Neutrophil (primary cell): Measurements from ENCODE around the gene ITPR2.
"Not testable (repeated sequence)": the region's sequence is repeated elsewhere in the genome, so short reads cannot be mapped to it uniquely, and the experiment has no call there.

Experiments used
- H3K27ac ChIP-seq: fragments of 200-600 bp; sonication (generic); 2 replicates; pipeline ENCODE4 v1.5.1; 2016; ENCODE audit warnings: mild to moderate bottlenecking, moderate library complexity
- H3K27me3 ChIP-seq: fragments of 200-600 bp; sonication (generic); 2 replicates; pipeline ENCODE4 v1.6.0; 2016; ENCODE audit warnings: mild to moderate bottlenecking
- H3K36me3 ChIP-seq: fragments of 200-600 bp; sonication (generic); 2 replicates; pipeline ENCODE4 v1.5.1; 2017
- H3K4me1 ChIP-seq, 2 experiments: fragments of 200-600 bp in 1 of 2; sonication (generic) in 1 of 2; 1 replicate in 1 of 2; 2 replicates in 1 of 2; pipeline versions ENCODE4 v1.5.1 to v1.6.1; 2013 to 2016; ENCODE audit warnings: low read depth in 1 of 2, low read length in 1 of 2, mild to moderate bottlenecking in 1 of 2, moderate library complexity in 1 of 2; ENCODE audit not compliant: control insufficient read depth in 1 of 2, insufficient read depth in 1 of 2
- H3K4me3 ChIP-seq, 2 experiments: fragments of 200-600 bp in 1 of 2; sonication (generic) in 1 of 2; 1 replicate in 1 of 2; 2 replicates in 1 of 2; pipeline ENCODE4 v1.5.1; 2013 to 2016; ENCODE audit warnings: low read depth in 1 of 2, low read length in 1 of 2, mild to moderate bottlenecking in 1 of 2, moderate library complexity in 1 of 2
- H3K9me3 ChIP-seq: fragments of 200-600 bp; sonication (generic); 2 replicates; pipeline ENCODE4 v1.5.1; 2016
- TF ChIP-seq, protein P1 (sequence below): fragments of 200-600 bp; sonication (generic); IDR thresholded peaks from 2 replicates; pipeline ENCODE4 v1.5.1; 2016; ENCODE audit warnings: antibody characterized with exemption

The ITPR2 gene

DNA sequence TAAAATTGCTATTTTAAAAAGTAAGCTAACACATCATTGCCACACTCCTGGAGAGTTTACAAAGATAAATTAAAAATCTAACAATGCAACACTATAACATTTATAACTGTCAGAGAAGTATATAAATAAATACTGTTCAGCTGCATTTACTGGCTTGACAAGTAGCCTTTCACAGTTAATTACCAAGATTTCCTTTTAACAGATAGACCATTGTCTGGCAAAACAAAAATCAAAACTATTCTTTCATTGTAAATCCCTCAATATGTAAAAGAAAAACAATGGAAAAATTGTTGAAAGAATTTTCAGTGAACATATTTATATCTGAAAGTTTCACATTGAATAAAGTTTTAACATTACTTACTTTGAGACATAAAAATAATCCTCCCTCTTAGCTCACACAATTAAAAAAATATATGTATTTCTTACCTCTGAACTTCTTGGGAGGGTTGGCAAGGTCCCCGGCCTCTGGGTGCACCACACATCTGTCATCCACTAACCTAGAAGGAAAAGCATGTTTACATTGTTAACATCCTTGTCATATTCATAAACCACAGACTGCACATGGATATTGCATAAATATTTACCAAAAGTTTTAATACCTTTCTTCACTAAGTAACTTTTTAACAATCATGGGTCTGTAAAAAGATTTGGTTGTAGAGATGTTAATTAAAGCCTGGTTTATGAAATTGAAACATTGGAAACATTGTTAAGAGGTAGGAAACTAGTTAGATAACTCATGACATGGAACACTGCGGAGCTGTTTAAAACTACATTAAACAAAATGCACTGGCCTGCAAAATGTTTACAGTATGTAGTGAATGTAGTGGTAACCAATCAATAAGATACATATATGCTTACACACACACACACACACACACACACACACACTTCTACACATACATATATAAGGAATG lies 43.0 kb downstream of the ITPR2 start:
- Histone ChIP-seq H3K4me3 (no peak overlapping the region), H3K4me1 (peaks cover 10 to 11% of the 10 kb centered on the region in 2 experiments), H3K36me3 (no peaks in the 10 kb centered on the region), H3K9me3 (no peaks in the 10 kb centered on the region), H3K27ac (no peak overlapping the region), H3K27me3 (no peaks in the 10 kb centered on the region)
- TF ChIP-seq, protein P1, sequence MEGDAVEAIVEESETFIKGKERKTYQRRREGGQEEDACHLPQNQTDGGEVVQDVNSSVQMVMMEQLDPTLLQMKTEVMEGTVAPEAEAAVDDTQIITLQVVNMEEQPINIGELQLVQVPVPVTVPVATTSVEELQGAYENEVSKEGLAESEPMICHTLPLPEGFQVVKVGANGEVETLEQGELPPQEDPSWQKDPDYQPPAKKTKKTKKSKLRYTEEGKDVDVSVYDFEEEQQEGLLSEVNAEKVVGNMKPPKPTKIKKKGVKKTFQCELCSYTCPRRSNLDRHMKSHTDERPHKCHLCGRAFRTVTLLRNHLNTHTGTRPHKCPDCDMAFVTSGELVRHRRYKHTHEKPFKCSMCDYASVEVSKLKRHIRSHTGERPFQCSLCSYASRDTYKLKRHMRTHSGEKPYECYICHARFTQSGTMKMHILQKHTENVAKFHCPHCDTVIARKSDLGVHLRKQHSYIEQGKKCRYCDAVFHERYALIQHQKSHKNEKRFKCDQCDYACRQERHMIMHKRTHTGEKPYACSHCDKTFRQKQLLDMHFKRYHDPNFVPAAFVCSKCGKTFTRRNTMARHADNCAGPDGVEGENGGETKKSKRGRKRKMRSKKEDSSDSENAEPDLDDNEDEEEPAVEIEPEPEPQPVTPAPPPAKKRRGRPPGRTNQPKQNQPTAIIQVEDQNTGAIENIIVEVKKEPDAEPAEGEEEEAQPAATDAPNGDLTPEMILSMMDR, result no peak

DNA sequence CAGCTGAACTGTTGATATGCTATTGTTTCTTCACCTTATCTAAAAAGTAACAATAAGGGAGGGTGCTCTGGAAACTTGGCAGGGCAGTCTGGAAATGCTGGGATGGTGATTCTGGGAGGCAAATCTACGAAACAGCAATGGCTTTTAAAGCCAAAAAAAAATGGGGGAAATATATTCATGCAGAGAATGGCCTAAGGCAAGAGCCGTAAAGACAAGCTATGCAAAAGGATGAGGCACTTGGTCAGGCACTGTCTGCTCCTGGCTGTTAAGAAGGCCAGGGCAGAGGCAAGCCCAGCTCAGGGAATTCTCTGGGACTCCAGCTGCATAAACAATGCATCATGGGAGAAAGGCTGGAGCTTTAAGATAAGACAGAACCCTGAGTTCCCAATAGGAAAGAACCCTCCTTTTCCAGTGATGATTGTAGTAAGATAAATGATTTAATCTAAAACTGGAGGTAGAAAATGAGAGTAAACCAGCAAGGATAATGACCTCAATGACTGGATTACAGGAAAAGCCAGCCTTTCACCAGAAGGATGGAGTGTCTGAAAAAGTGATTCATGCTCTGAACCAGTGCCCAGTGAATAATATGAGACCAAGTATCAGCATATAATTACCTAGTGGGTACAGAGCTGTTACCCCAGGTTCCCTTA lies 46.0 kb downstream of the ITPR2 start:
- Histone ChIP-seq H3K4me3 (no peak overlapping the region), H3K27ac (no peak overlapping the region), H3K36me3 (no peaks in the 10 kb centered on the region), H3K4me1 (peaks cover 10 to 11% of the 10 kb centered on the region in 2 experiments), H3K27me3 (no peaks in the 10 kb centered on the region), H3K9me3 (no peaks in the 10 kb centered on the region)
- TF ChIP-seq, protein P1, result no peak

DNA sequence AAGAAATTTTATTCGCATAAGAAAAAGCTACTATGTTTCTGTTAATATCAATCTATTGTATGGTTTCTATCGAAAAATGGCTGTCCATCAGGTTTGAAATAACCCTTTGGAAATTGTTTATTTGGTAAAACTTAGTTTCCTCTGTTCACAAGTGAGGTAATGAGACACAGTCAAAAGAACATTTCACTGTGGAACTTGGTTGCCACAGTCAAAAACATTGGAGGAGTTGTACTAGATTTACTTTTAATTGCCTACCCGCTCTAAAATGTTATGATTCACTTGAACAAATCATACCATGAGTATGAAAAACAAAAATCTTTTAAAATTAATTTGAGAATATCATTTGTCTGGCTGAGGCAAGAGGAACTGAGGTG lies 46.5 kb downstream of the ITPR2 start:
- Histone ChIP-seq H3K36me3 (no peaks in the 10 kb centered on the region), H3K27me3 (no peaks in the 10 kb centered on the region), H3K9me3 (no peaks in the 10 kb centered on the region), H3K4me3 (no peak overlapping the region), H3K27ac (no peak overlapping the region), H3K4me1 (peaks cover 6 to 8% of the 10 kb centered on the region in 2 experiments)
- TF ChIP-seq, protein P1, result no peak

DNA sequence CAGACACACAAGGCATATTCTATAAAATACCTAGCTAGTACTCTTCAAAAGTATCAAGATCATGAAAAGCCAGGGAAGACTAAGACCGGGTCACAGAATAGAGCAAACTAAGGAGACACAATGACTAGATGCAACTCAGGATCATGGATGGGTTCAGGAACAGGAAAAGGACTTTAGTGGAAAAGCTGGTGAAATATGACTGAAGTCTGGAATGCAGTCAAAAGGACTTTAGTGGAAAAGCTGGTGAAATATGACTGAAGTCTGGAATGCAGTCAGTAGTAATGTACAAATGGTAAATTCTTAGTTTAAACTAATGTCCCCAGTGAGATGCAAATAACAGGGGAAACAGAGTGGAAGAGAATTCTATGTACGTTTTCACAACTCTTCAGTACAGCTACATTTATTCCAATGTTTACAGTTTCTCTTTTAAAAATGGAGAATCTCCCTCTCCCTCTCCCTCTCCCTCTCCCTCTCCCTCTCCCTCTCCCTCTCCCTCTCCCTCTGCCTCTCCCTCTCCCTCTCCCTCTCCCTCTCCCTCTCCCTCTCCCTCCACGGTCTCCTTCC lies 49.1 kb downstream of the ITPR2 start:
- not testable (repeated sequence) for H3K27ac ChIP-seq, H3K27me3 ChIP-seq, H3K4me1 ChIP-seq, H3K9me3 ChIP-seq, H3K36me3 ChIP-seq, H3K4me3 ChIP-seq

DNA sequence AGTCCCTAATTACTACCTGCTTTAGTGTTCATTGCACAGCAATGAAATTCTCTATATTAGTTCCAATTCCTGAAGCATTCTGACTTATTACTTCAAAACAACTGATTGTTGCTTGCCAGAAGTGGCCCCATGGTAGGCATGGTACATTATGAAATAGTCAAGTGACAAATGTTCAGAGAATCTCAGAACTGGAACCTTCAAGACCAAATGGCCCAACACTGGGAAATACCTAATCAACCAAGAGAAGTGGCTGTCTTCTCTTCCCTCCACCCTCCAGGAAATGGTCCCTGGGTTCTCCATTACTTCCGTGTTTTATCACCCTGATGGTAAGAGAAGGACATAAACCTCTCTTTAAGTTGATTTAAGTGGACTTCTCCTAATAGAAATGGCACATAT lies 49.9 kb downstream of the ITPR2 start:
- TF ChIP-seq, protein P1, result no peak
- H3K4me1 ChIP-seq, result no peaks in the 10 kb centered on the region
- H3K27me3 ChIP-seq, result no peaks in the 10 kb centered on the region
- H3K4me3 ChIP-seq, result no peak overlapping the region
- no peaks in the 10 kb centered on the region for H3K9me3 ChIP-seq
- H3K27ac ChIP-seq, result no peak overlapping the region
- H3K36me3 ChIP-seq, result no peaks in the 10 kb centered on the region
